GM21576 (cell line): ENCODE results near the gene MLN.

Experiments
- ATAC-seq: cut with Tn5 transposase; IDR thresholded peaks from one replicate; pipeline ENCODE4 v1.9.1; 2021; ENCODE audit warnings: mild to moderate bottlenecking, moderate library complexity; ENCODE audit not compliant: unreplicated experiment

The MLN gene

GRCh38 chr6:33803571-33804053 is at the start of gene MLN:
MLN (minus strand) TSS chr6:33804003; CDS start chr6:33801163, 2,840 bp downstream.
- ATAC-seq = no peak

DNA sequence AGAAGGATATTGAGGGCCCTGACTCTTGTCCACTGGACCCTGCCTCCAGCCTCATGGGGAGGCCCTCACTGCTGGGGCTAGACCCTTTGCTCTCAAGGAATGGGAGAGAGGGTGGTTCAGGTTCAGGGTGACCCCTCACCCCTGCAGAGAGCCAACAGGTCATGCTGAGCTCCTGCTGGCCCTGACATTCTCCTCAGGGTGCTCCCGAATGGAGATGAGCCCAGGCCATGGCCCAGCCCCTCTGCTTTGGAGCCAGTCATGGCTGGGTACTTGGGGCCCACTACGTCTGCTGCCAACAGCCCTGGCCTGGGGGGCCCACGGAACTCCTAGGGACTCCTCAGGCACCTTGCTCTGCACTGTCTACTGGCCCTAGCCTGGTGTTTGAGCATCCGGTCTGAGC is 49.2 kb upstream of the MLN start:
- ATAC-seq = no peak

DNA sequence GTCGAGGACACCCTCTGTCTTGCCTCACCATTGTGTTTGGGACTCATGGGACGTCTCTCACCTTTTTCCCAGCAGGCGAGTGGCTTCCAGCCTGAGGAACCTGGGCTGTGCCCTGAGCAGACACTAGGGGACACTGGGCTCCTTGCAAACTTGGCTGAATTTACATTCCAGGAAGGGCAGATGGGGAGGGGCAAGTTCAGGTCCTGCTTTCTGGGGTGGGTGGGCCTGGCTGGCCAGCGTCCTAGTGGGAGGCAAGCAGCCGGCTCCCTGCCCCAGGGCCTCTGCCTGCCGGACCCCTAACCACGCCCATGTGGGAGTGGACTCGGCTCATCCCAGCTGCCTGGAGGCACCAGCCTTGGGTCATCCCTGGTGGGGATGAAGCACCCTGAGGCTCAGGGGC is 48.2 kb upstream of the MLN start:
- no peak for ATAC-seq

- ATAC-seq = no peak
Measured at GRCh38 chr6:33850869-33851541, 47.2 kb upstream of the MLN start.

DNA sequence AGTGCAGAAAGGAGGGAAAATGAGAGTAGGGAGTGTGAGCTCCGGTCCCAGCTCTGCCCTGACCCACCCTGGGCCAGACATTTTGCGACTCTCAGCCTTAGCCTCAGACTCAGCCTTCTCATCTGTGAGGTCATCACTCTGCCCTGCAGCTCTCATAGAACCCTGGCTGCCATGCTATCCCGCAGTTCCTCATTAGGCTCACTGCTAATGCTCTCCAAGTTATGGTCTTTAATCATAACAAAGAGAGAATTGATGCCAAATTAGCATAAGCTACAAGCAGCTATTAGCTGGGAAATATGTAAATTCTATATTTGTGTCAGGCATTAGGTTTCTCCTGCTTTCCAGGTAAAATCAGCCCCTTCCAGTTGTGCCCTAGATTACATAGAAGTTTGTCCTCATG is 46.5 kb upstream of the MLN start:
- no peak for ATAC-seq

GRCh38 chr6:33849500-33850075 is 45.8 kb upstream of the MLN start:
- ATAC-seq = no peak

GRCh38 chr6:33848484-33848883 is 44.7 kb upstream of the MLN start:
- ATAC-seq = no peak

DNA sequence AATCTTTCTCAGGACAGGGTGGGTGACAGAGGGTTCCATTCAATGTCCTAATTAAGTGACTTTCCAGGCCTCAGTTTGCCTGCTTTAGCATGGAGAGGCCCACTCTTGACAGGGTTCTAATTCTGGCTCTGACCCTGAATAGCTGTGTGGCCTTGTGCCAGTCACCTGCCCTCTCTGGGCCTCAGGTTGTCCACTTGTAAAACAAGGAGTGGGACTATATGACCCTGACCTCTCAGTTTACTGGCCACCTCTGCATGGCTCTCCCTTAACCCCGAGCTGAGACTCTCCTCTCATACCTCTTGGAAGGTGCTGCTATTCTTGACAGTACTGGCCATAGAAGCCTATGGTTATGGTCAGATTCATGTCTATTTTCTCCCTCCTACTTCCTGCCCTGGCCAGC is 44.1 kb upstream of the MLN start:
- no peak for ATAC-seq

- ATAC-seq = no peak
Measured at GRCh38 chr6:33847078-33847477, 43.3 kb upstream of the MLN start.

DNA sequence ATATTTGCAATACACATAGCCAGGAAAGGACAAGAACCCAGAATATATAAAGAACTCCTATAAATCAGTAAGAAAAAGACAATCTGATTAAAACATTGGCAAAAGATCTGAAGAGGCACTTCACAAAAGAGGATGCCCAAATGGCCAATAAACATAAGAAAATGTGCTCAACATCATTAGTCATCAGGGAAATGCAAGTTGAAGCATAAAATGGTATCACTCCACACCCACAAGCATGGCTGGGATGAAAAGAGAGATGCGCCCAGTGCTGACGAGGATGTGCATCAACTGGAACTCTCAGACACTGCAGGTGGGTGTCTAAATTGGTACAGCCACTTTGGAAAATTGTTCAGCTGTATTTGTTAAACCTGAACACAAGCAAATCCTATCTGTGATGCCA is 42.4 kb upstream of the MLN start:
- no peak for ATAC-seq

- ATAC-seq = no peak
Measured at GRCh38 chr6:33845031-33845745, 41.4 kb upstream of the MLN start.

GRCh38 chr6:33843131-33844121 is 39.6 kb upstream of the MLN start:
- ATAC-seq = no peak

GRCh38 chr6:33841868-33842267 is 38.1 kb upstream of the MLN start:
- no peak for ATAC-seq

GRCh38 chr6:33841070-33841469 is 37.3 kb upstream of the MLN start:
- no peak for ATAC-seq

- no peak for ATAC-seq
Measured at GRCh38 chr6:33840048-33840926, 36.5 kb upstream of the MLN start.

GRCh38 chr6:33839399-33840047 is 35.7 kb upstream of the MLN start:
- no peak for ATAC-seq

- no peak for ATAC-seq
Measured at GRCh38 chr6:33838983-33839382, 35.2 kb upstream of the MLN start.

DNA sequence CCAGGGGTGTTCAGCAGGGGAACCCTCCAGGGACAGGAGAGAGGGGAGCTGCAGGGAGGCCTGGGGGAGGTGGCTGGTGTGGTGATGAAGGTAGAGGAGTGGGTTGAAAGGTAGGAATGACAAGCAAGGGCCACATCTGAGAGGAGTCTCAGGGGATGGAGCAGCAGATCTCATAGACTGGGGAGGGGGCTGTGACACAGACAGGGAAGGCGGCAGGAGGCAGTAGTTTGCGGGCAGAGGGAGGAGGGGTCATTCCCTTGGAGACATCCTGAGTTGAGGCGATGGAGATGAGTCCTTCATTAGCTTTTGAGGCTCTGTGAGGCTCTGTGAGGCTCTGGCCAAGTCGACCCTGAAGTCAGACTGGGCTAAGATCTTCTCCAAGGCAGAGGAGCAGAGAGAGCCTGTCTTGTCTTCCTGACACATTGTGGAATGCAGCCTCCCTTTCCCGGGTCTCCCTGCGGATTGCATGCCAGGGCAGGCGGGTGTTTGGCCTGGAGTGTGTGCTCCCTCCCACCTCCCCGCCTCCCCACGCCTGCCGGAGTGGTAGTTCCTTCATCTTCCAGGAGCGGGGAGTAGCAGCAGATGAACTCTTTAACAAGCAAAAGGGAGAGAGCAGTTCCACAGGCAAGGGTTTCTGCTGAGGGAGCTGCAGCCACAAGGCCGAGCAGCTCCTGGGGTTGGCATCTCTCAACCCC is 34.3 kb upstream of the MLN start:
- ATAC-seq = no peak
